ENCODE results near the gene GALNT2.

GALNT2 gene

GRCh38 chr1:230147253-230148125 lies 80.5 kb downstream of the GALNT2 start:
- TF ChIP-seq ZFX (IDR thresholded peaks at IDR 0.05; ENCODE audit: borderline replicate concordance) = no peak
- TF ChIP-seq CTCF (IDR thresholded peaks at IDR 0.05) = no peak
- H3K27ac ChIP-seq = no peak overlapping the region

DNA sequence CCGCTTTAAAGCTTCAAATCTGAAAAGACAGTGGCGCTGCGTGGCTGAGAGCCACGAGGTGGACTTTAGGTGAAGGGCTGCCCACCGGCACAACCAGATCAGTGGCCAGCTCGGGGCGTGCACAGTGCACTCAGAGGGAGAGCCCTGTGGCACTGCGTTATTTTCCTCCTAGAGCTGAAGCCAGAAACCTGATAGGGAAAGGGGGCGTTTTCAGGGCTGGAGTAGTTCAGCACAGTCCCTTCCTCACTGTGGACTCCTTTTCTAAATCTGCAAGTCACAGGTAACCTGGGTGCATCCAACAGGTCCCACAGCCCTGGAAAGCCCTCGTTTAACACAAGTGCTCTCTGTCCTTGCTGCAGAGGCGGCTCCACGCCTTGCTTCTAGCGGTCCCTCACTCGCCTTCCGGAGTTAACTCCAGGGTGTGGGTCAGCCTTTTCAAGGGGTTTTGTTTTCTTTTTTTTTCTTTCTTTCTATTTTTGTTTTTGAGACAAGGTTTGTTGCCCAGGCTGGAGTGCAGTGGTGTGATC lies 81.2 kb downstream of the GALNT2 start:
- no peak overlapping the region for H3K27ac ChIP-seq
- TF ChIP-seq CTCF (IDR thresholded peaks at IDR 0.05) = no peak

GRCh38 chr1:230148768-230149469 lies 81.9 kb downstream of the GALNT2 start:
- no peak overlapping the region for H3K27ac ChIP-seq
- TF ChIP-seq ZFX (IDR thresholded peaks at IDR 0.05; ENCODE audit: borderline replicate concordance) (no peak), CTCF (IDR thresholded peaks at IDR 0.05) (no peak)

- TF ChIP-seq CTCF (IDR thresholded peaks at IDR 0.05) (no peak), ZFX (IDR thresholded peaks at IDR 0.05; ENCODE audit: borderline replicate concordance) (no peak)
- H3K27ac ChIP-seq = no peak overlapping the region
Measured at GRCh38 chr1:230149751-230150584, 82.9 kb downstream of the GALNT2 start.

GRCh38 chr1:230150615-230151014 lies 83.6 kb downstream of the GALNT2 start:
- TF ChIP-seq CTCF (IDR thresholded peaks at IDR 0.05) (no peak), ZFX (IDR thresholded peaks at IDR 0.05; ENCODE audit: borderline replicate concordance) (no peak)
- H3K27ac ChIP-seq = no peak overlapping the region

- TF ChIP-seq CTCF (IDR thresholded peaks at IDR 0.05) = no peak
- TF ChIP-seq ZFX (IDR thresholded peaks at IDR 0.05; ENCODE audit: borderline replicate concordance) = no peak
- no peak overlapping the region for H3K27ac ChIP-seq
Measured at GRCh38 chr1:230151924-230152468, 85.0 kb downstream of the GALNT2 start.
